PFSK-1 (cell line): ENCODE measurements around the gene C17orf107.

Source experiments
- FOXP2 ChIP-seq: optimal IDR thresholded peaks from 2 replicates; pipeline ENCODE3; 2011; ENCODE audit warnings: borderline replicate concordance, control low read depth, inconsistent platforms; ENCODE audit not compliant: insufficient read depth; ENCODE audit errors: extremely low read length, extremely low read depth
- POLR2AphosphoS5 ChIP-seq: IDR thresholded peaks from 2 replicates; pipeline ENCODE4 v1.6.1; 2012; ENCODE audit warnings: low read depth, mild to moderate bottlenecking, control low read depth, low read length, moderate library complexity
- REST ChIP-seq, 2 experiments: IDR thresholded peaks; 2 replicates each; pipeline versions ENCODE4 v1.6.1 to v1.8.0; 2011 to 2012; ENCODE audit warnings: low read depth in 2 of 2, low read length in 2 of 2, control low read depth in 1 of 2, inconsistent platforms in 1 of 2, mild to moderate bottlenecking in 1 of 2, moderate library complexity in 1 of 2; ENCODE audit not compliant: insufficient read depth in 1 of 2
- SIN3A ChIP-seq: IDR thresholded peaks from 2 replicates; pipeline ENCODE4 v1.6.1; 2012; ENCODE audit warnings: mild to moderate bottlenecking, low read length, moderate library complexity, borderline replicate concordance; ENCODE audit not compliant: insufficient read depth
- TAF1 ChIP-seq: IDR thresholded peaks from 2 replicates; pipeline ENCODE4 v1.6.1; 2012; ENCODE audit warnings: low read length, control low read depth, borderline replicate concordance; ENCODE audit not compliant: insufficient read depth

GRCh38 chr17:4935650-4936049 is 36.3 kb downstream of the C17orf107 start:
- TF ChIP-seq POLR2AphosphoS5: no peak; the same call in 1 of the 2 replicates
- no peak for TF ChIP-seq TAF1
- TF ChIP-seq REST (IDR thresholded peaks at IDR 0.05; ENCODE audit: insufficient read depth in 1 of 2, low read depth in 2 of 2, low read length in 2 of 2): no peak
- no peak for TF ChIP-seq SIN3A
- TF ChIP-seq FOXP2: no peak
